Vagina (tissue), 2 donors: ENCODE data around the gene PRUNE2. TPM values are rescaled to one million over a fixed set of nuclear protein-coding genes. Genes with fewer than 3 reads are reported as not detected.
"Not testable (repeated sequence)": the region's sequence is repeated elsewhere in the genome, so short reads cannot be mapped to it uniquely, and the experiment has no call there.

ENCODE experiments used
- DNase-seq, 2 donors: peaks; one replicate each; pipeline ENCODE4 v3.0.0-alpha.2; 2017; ENCODE audit errors: extremely low spot score in 2 of 2
- H3K27ac ChIP-seq: fragments of 200-600 bp; sonication (generic); one replicate; pipeline ENCODE4 v1.5.1; 2019
- H3K27me3 ChIP-seq: fragments of 200-600 bp; sonication (generic); one replicate; pipeline ENCODE4 v1.5.1; 2019
- H3K36me3 ChIP-seq, 2 donors: fragments of 200-600 bp; sonication (generic); one replicate each; pipeline ENCODE4 v1.5.1; 2017 to 2019
- H3K4me1 ChIP-seq: fragments of 200-600 bp; sonication (generic); one replicate; pipeline ENCODE4 v1.5.1; 2019
- H3K4me3 ChIP-seq, 2 donors: fragments of 200-600 bp; sonication (generic); 1 replicate in 1 of 2; 2 replicates in 1 of 2; pipeline ENCODE4 v1.5.1; 2016 to 2019
- H3K9me3 ChIP-seq: fragments of 200-600 bp; sonication (generic); one replicate; pipeline ENCODE4 v1.5.1; 2019
- CTCF ChIP-seq, 3 experiments: fragments of 450-650 bp in 2 of 3; fragments of 200-600 bp in 1 of 3; sonication (generic) in 1 of 3; IDR thresholded peaks; one replicate each; pipeline ENCODE4 v1.5.1; 2017 to 2019; ENCODE audit warnings: antibody characterized with exemption in 3 of 3, mild to moderate bottlenecking in 2 of 3, moderate library complexity in 2 of 3
- POLR2A ChIP-seq, 2 donors: fragments of 450-650 bp; IDR thresholded peaks; one replicate each; pipeline ENCODE4 v1.6.1; 2017; ENCODE audit warnings: antibody characterized with exemption in 2 of 2, mild to moderate bottlenecking in 2 of 2, moderate library complexity in 2 of 2
- POLR2AphosphoS5 ChIP-seq, 2 donors: sonication (generic); formaldehyde crosslinking; IDR thresholded peaks; one replicate each; pipeline ENCODE4 v1.9.0; 2017; ENCODE audit warnings: antibody characterized with exemption in 2 of 2, mild to moderate bottlenecking in 2 of 2, low read depth in 1 of 2; ENCODE audit not compliant: insufficient read depth in 1 of 2
- intact Hi-C: fragments of 100-400 bp; cut with DNase I; formaldehyde crosslinking; loops from one replicate; pipeline ENCODE4 v1.15.1; 2023
- total RNA-seq: library from RNA; depleted of rRNA; stranded (reverse); fragments of >200 nt; gene quantifications from one replicate; pipeline ENCODE4 v1.2.3, GENCODE V29; 2016

Gene PRUNE2
- 75.6 TPM for total RNA-seq

GRCh38 chr9:76905791-76906646 lies at the start of gene PRUNE2:
TSS of gene PRUNE2 (minus strand) at chr9:76906114. CDS start at chr9:76905963, 151 bp downstream.
- DNase-seq = no peak
- peaks cover 6% of the 10 kb centered on the region for H3K4me1 ChIP-seq
- no peak for TF ChIP-seq POLR2A (IDR thresholded peaks at IDR 0.05)
- no peak for TF ChIP-seq CTCF (IDR thresholded peaks at IDR 0.05)
- peak in 1 of 2 donors; percentile 54 for TF ChIP-seq POLR2AphosphoS5 (IDR thresholded peaks at IDR 0.05; ENCODE audit: insufficient read depth in 1 of 2, low read depth in 1 of 2)
- peak within 1 kb of the TSS; percentile 44 to 45 for H3K4me3 ChIP-seq
- intact Hi-C loops = no loop called here
- no peaks in the 10 kb centered on the region for H3K27me3 ChIP-seq
- H3K9me3 ChIP-seq = no peaks in the 10 kb centered on the region
- H3K27ac ChIP-seq = no peak within 1 kb of the TSS
- no peaks in the 10 kb centered on the region for H3K36me3 ChIP-seq

GRCh38 chr9:76955406-76955805 lies 49.5 kb upstream of the PRUNE2 start:
- intact Hi-C loops, DNase-seq: not testable (repeated sequence)

GRCh38 chr9:76949865-76950264 lies 44.0 kb upstream of the PRUNE2 start:
- Histone ChIP-seq H3K27ac (no peak overlapping the region), H3K4me1 (no peaks in the 10 kb centered on the region), H3K4me3 (no peak overlapping the region), H3K27me3 (no peaks in the 10 kb centered on the region), H3K9me3 (no peaks in the 10 kb centered on the region), H3K36me3 (no peaks in the 10 kb centered on the region)
- intact Hi-C loops = no loop called here
- DNase-seq = no peak
- TF ChIP-seq POLR2AphosphoS5 (IDR thresholded peaks at IDR 0.05; ENCODE audit: insufficient read depth in 1 of 2, low read depth in 1 of 2) (no peak), POLR2A (IDR thresholded peaks at IDR 0.05) (no peak), CTCF (IDR thresholded peaks at IDR 0.05) (no peak)

More at GRCh38 chr9:76955406-76955805, 49.5 kb upstream of the PRUNE2 start:
- not testable (repeated sequence) for H3K4me3 ChIP-seq, H3K4me1 ChIP-seq, H3K36me3 ChIP-seq, H3K9me3 ChIP-seq, H3K27ac ChIP-seq, H3K27me3 ChIP-seq

GRCh38 chr9:76944011-76944410 lies 38.1 kb upstream of the PRUNE2 start:
- no peak overlapping the region for H3K27ac ChIP-seq
- H3K9me3 ChIP-seq = no peaks in the 10 kb centered on the region
- intact Hi-C loops = loop anchor here (2.0 kb wide), 1 partner anchor 25 kb away; no protein-coding TSS in a partner anchor
- no peaks in the 10 kb centered on the region for H3K27me3 ChIP-seq
- no peak for TF ChIP-seq CTCF (IDR thresholded peaks at IDR 0.05)
- no peak for TF ChIP-seq POLR2AphosphoS5 (IDR thresholded peaks at IDR 0.05; ENCODE audit: insufficient read depth in 1 of 2, low read depth in 1 of 2)
- no peak for TF ChIP-seq POLR2A (IDR thresholded peaks at IDR 0.05)
- no peak overlapping the region for H3K4me3 ChIP-seq
- no peak for DNase-seq
- no peaks in the 10 kb centered on the region for H3K36me3 ChIP-seq
- H3K4me1 ChIP-seq = no peaks in the 10 kb centered on the region

GRCh38 chr9:76943054-76943453 lies 37.1 kb upstream of the PRUNE2 start:
- TF ChIP-seq POLR2A (IDR thresholded peaks at IDR 0.05) = no peak
- TF ChIP-seq CTCF (IDR thresholded peaks at IDR 0.05) = no peak
- TF ChIP-seq POLR2AphosphoS5 (IDR thresholded peaks at IDR 0.05; ENCODE audit: insufficient read depth in 1 of 2, low read depth in 1 of 2) = no peak

More at GRCh38 chr9:76943054-76943453, 37.1 kb upstream of the PRUNE2 start:
- H3K4me1 ChIP-seq = no peaks in the 10 kb centered on the region
- no peaks in the 10 kb centered on the region for H3K27me3 ChIP-seq
- no peaks in the 10 kb centered on the region for H3K36me3 ChIP-seq
- DNase-seq = no peak
- H3K27ac ChIP-seq = no peak overlapping the region
- H3K9me3 ChIP-seq = no peaks in the 10 kb centered on the region
- intact Hi-C loops = no loop called here
- H3K4me3 ChIP-seq = no peak overlapping the region
